ENCODE data around the gene URB2. TPM values are rescaled to one million over a fixed set of nuclear protein-coding genes. Genes with fewer than 3 reads are reported as not detected.
A peak's percentile ranks its signal among the peaks of the same experiment; 100 is the strongest.
"Not testable (repeated sequence)": the region's sequence is repeated elsewhere in the genome, so short reads cannot be mapped to it uniquely, and the experiment has no call there.

URB2 gene
- total and polyA plus RNA-seq, 5 experiments from 2014 or later, result 5.7 to 13.2 (median 8.5) TPM

- no peak for DNase-seq
- no peaks in the 10 kb centered on the region for H3K9me3 Mint-ChIP-seq
- POLR2A ChIA-PET, result no interaction called here
- H3K36me3 Mint-ChIP-seq, result peaks cover 0 to 2% (median 0%) of the 10 kb centered on the region in 3 donors
- ATAC-seq, result no peak
- H3K4me3 Mint-ChIP-seq, result no peak overlapping the region
- no peaks in the 10 kb centered on the region for H3K27me3 Mint-ChIP-seq
- H3K4me1 Mint-ChIP-seq, result peaks cover 39 to 65% (median 60%) of the 10 kb centered on the region in 4 donors
- H3K27ac Mint-ChIP-seq, result no peak overlapping the region
These were observed 5.2 kb upstream of the URB2 start for GRCh38 chr1:229620876-229621275.

GRCh38 chr1:229621663-229622062 is 4.4 kb upstream of the URB2 start:
- H3K36me3 Mint-ChIP-seq, result peaks cover 0 to 2% (median 0%) of the 10 kb centered on the region in 3 donors
- no peak for ATAC-seq
- H3K27ac Mint-ChIP-seq, result no peak overlapping the region
- DNase-seq, result no peak
- peaks cover 42 to 66% (median 64%) of the 10 kb centered on the region in 4 donors for H3K4me1 Mint-ChIP-seq
- no peaks in the 10 kb centered on the region for H3K9me3 Mint-ChIP-seq
- no peak overlapping the region for H3K4me3 Mint-ChIP-seq
- no peaks in the 10 kb centered on the region for H3K27me3 Mint-ChIP-seq
- POLR2A ChIA-PET, result interaction anchor here (5.3 kb wide), 1 partner anchor 63 kb away, joined by 74 read pairs; the partner anchor contains the start of gene ABCB10

- ATAC-seq, H3K36me3 Mint-ChIP-seq, H3K4me3 Mint-ChIP-seq, H3K27me3 Mint-ChIP-seq, H3K9me3 Mint-ChIP-seq, H3K27ac Mint-ChIP-seq, DNase-seq: not testable (repeated sequence)
- POLR2A ChIA-PET, result interaction anchor here (5.3 kb wide), 1 partner anchor 64 kb away, joined by 74 read pairs; the partner anchor contains the start of gene ABCB10
- H3K4me1 Mint-ChIP-seq, result peaks cover 42 to 71% (median 65%) of the 10 kb centered on the region in 4 donors
These were observed 3.4 kb upstream of the URB2 start for GRCh38 chr1:229622641-229623120.

- H3K27ac Mint-ChIP-seq, result peak overlapping the region in 3 of 10 donors; percentile 2 to 67 (median 15)
These were observed 2.8 kb upstream of the URB2 start for GRCh38 chr1:229623225-229623624.

GRCh38 chr1:229623838-229624237 is 2.2 kb upstream of the URB2 start:
- no peak for ATAC-seq
- Mint-ChIP-seq H3K4me3 (peak overlapping the region; percentile 34 to 99 (median 93)), H3K9me3 (no peaks in the 10 kb centered on the region), H3K27me3 (no peaks in the 10 kb centered on the region), H3K36me3 (peaks cover 0 to 5% (median 0%) of the 10 kb centered on the region in 3 donors), H3K4me1 (peaks cover 41 to 75% (median 66%) of the 10 kb centered on the region in 4 donors), H3K27ac (peak overlapping the region in 4 of 10 donors; percentile 2 to 23 (median 8))
- POLR2A ChIA-PET, result interaction anchor here (0.6 to 5.3 kb wide), 2 partner anchors 14 to 65 kb away, joined by 3 to 74 read pairs; partner anchors contain the start of gene ABCB10
- no peak for DNase-seq

More at GRCh38 chr1:229623225-229623624, 2.8 kb upstream of the URB2 start:
- Mint-ChIP-seq H3K36me3 (no peaks in the 10 kb centered on the region), H3K4me3 (peak overlapping the region in 5 of 10 donors; percentile 1 to 96 (median 64)), H3K4me1 (peaks cover 40 to 72% (median 63%) of the 10 kb centered on the region in 4 donors), H3K27me3 (no peaks in the 10 kb centered on the region), H3K9me3 (no peaks in the 10 kb centered on the region)
- POLR2A ChIA-PET, result interaction anchor here (0.6 to 5.3 kb wide), 2 partner anchors 14 to 65 kb away, joined by 3 to 74 read pairs; partner anchors contain the start of gene ABCB10
- DNase-seq (no peak), ATAC-seq (no peak)

GRCh38 chr1:229624521-229625070 is 1.5 kb upstream of the URB2 start:
- Mint-ChIP-seq H3K27me3 (no peaks in the 10 kb centered on the region), H3K27ac (peak overlapping the region in 9 of 10 donors; percentile 77 to 96 (median 92)), H3K9me3 (no peaks in the 10 kb centered on the region), H3K4me1 (peaks cover 39 to 74% (median 68%) of the 10 kb centered on the region in 4 donors), H3K36me3 (peaks cover 0 to 11% (median 0%) of the 10 kb centered on the region in 3 donors), H3K4me3 (peak overlapping the region; percentile 84 to 99 (median 94))
- POLR2A ChIA-PET, result interaction anchor here (5.3 kb wide), 1 partner anchor 66 kb away, joined by 74 read pairs; the partner anchor contains the start of gene ABCB10
- DNase-seq, result no peak
- no peak for ATAC-seq

- peaks cover 33 to 69% (median 68%) of the 10 kb centered on the region in 4 donors for H3K4me1 Mint-ChIP-seq
- peak overlapping the region; percentile 84 to 99 (median 96) for H3K4me3 Mint-ChIP-seq
- DNase-seq, result peak in 9 of 10 donors; percentile 20 to 54 (median 42)
- POLR2A ChIA-PET, result interaction anchor here (1.2 to 5.3 kb wide), 2 partner anchors 10 to 67 kb away, joined by 3 to 74 read pairs; partner anchors contain the start of gene ABCB10
- no peaks in the 10 kb centered on the region for H3K9me3 Mint-ChIP-seq
- H3K36me3 Mint-ChIP-seq, result peaks cover 0 to 17% (median 0%) of the 10 kb centered on the region in 3 donors
- no peaks in the 10 kb centered on the region for H3K27me3 Mint-ChIP-seq
- ATAC-seq, result peak; percentile 20 to 39
- peak overlapping the region in 9 of 10 donors; percentile 77 to 96 (median 92) for H3K27ac Mint-ChIP-seq
These were observed 754 bp upstream of the URB2 start for GRCh38 chr1:229625071-229625914.

- Mint-ChIP-seq H3K36me3 (peaks cover 0 to 18% (median 0%) of the 10 kb centered on the region in 3 donors), H3K4me1 (peaks cover 28 to 71% (median 64%) of the 10 kb centered on the region in 4 donors), H3K4me3 (peak overlapping the region; percentile 98 to 100 (median 99)), H3K27me3 (no peaks in the 10 kb centered on the region), H3K27ac (peak overlapping the region; percentile 80 to 98 (median 96)), H3K9me3 (no peaks in the 10 kb centered on the region)
- DNase-seq, result no peak
- POLR2A ChIA-PET, result interaction anchor here (0.6 to 5.3 kb wide), 3 partner anchors 8 to 69 kb away, joined by 3 to 74 read pairs (median 3); partner anchors contain the start of gene ABCB10
- no peak for ATAC-seq
These were observed 956 bp downstream of the URB2 start for GRCh38 chr1:229627003-229627402.

- Mint-ChIP-seq H3K4me3 (no peak overlapping the region), H3K27ac (no peak overlapping the region), H3K27me3 (no peaks in the 10 kb centered on the region), H3K4me1 (peaks cover 20 to 54% (median 47%) of the 10 kb centered on the region in 4 donors), H3K9me3 (no peaks in the 10 kb centered on the region), H3K36me3 (peaks cover 0 to 34% (median 0%) of the 10 kb centered on the region in 3 donors)
- POLR2A ChIA-PET, result no interaction called here
- ATAC-seq (no peak), DNase-seq (no peak)
These were observed 3.2 kb downstream of the URB2 start for GRCh38 chr1:229629261-229629660.

- H3K27me3 Mint-ChIP-seq, result no peaks in the 10 kb centered on the region
- peaks cover 0 to 52% (median 9%) of the 10 kb centered on the region in 3 donors for H3K36me3 Mint-ChIP-seq
- H3K4me1 Mint-ChIP-seq, result peaks cover 12 to 44% (median 38%) of the 10 kb centered on the region in 4 donors
- no peak for DNase-seq
- POLR2A ChIA-PET, result no interaction called here
- H3K27ac Mint-ChIP-seq, result no peak overlapping the region
- ATAC-seq, result no peak
- no peaks in the 10 kb centered on the region for H3K9me3 Mint-ChIP-seq
- no peak overlapping the region for H3K4me3 Mint-ChIP-seq
These were observed 5.1 kb downstream of the URB2 start for GRCh38 chr1:229631148-229631547.

- Mint-ChIP-seq H3K27ac (peak overlapping the region in 1 of 10 donors; percentile 19), H3K4me3 (no peak overlapping the region), H3K4me1 (peaks cover 6 to 40% (median 31%) of the 10 kb centered on the region in 4 donors), H3K36me3 (peaks cover 0 to 60% (median 15%) of the 10 kb centered on the region in 3 donors), H3K27me3 (no peaks in the 10 kb centered on the region), H3K9me3 (no peaks in the 10 kb centered on the region)
- no peak for ATAC-seq
- no peak for DNase-seq
- POLR2A ChIA-PET, result no interaction called here
These were observed 5.9 kb downstream of the URB2 start for GRCh38 chr1:229631966-229632365.

GRCh38 chr1:229636042-229636441 is 10.0 kb downstream of the URB2 start:
- no peak for DNase-seq
- POLR2A ChIA-PET, result no interaction called here
- Mint-ChIP-seq H3K9me3 (no peaks in the 10 kb centered on the region), H3K4me1 (peaks cover 6 to 28% (median 13%) of the 10 kb centered on the region in 4 donors), H3K36me3 (peaks cover 0 to 74% (median 28%) of the 10 kb centered on the region in 3 donors), H3K27ac (no peak overlapping the region), H3K4me3 (no peak overlapping the region), H3K27me3 (no peaks in the 10 kb centered on the region)
- ATAC-seq, result no peak
